H9 (cell line): Measurements from ENCODE around the gene SYNE4. TPM values are rescaled to one million over a fixed set of nuclear protein-coding genes. Genes with fewer than 3 reads are reported as not detected.

Experiments
- DNase-seq: peaks from one replicate; pipeline ENCODE4 v3.0.0-alpha.2; 2017
- H2AFZ ChIP-seq: one replicate; pipeline ENCODE4 v1.6.1; 2013; ENCODE audit warnings: mild to moderate bottlenecking, low read length, control low read depth, moderate library complexity
- H2AK5ac ChIP-seq: 2 replicates; pipeline ENCODE4 v1.6.1; 2013; ENCODE audit warnings: low read length, control low read depth, mixed read lengths; ENCODE audit not compliant: insufficient read length
- H2BK120ac ChIP-seq: one replicate; pipeline ENCODE4 v1.6.1; 2013; ENCODE audit warnings: low read depth, mild to moderate bottlenecking, low read length, control low read depth, inconsistent platforms; ENCODE audit not compliant: poor library complexity, severe bottlenecking
- H2BK12ac ChIP-seq: 2 replicates; pipeline ENCODE4 v1.6.1; 2013; ENCODE audit warnings: low read length, control low read depth, mixed read lengths, low read depth; ENCODE audit not compliant: insufficient read length
- H2BK15ac ChIP-seq: 2 replicates; pipeline ENCODE4 v1.6.1; 2013; ENCODE audit warnings: low read depth, low read length, control low read depth
- H2BK20ac ChIP-seq: one replicate; pipeline ENCODE4 v1.6.1; 2013; ENCODE audit warnings: low read depth, mild to moderate bottlenecking, low read length, control low read depth, inconsistent platforms; ENCODE audit not compliant: poor library complexity, severe bottlenecking
- H2BK5ac ChIP-seq: 2 replicates; pipeline ENCODE4 v1.6.1; 2013; ENCODE audit warnings: low read length, control low read depth, mixed read lengths; ENCODE audit not compliant: insufficient read length
- H3K14ac ChIP-seq: 2 replicates; pipeline ENCODE4 v1.6.1; 2013; ENCODE audit warnings: low read length, control low read depth; ENCODE audit not compliant: insufficient read depth
- H3K18ac ChIP-seq: 2 replicates; pipeline ENCODE4 v1.6.1; 2013; ENCODE audit warnings: low read depth, mild to moderate bottlenecking, mixed read lengths, low read length, control low read depth; ENCODE audit not compliant: insufficient read length
- H3K23ac ChIP-seq: 2 replicates; pipeline ENCODE4 v1.6.1; 2013; ENCODE audit warnings: low read length, control low read depth, mixed read lengths, low read depth; ENCODE audit not compliant: insufficient read length
- H3K23me2 ChIP-seq: 2 replicates; pipeline ENCODE4 v1.6.1; 2013; ENCODE audit warnings: low read depth, mild to moderate bottlenecking, mixed read lengths, low read length, control low read depth; ENCODE audit not compliant: insufficient read length, poor library complexity, severe bottlenecking
- H3K27ac ChIP-seq: 2 replicates; pipeline ENCODE4 v1.5.1; 2013; ENCODE audit warnings: low read length, control low read depth, mixed read lengths, low read depth; ENCODE audit not compliant: insufficient read length
- H3K27me3 ChIP-seq: 2 replicates; pipeline ENCODE4 v1.6.1; 2013; ENCODE audit warnings: low read length, control low read depth, inconsistent platforms; ENCODE audit not compliant: insufficient read depth
- H3K4ac ChIP-seq: 2 replicates; pipeline ENCODE4 v1.6.1; 2013; ENCODE audit warnings: low read depth, mild to moderate bottlenecking, control low read depth, inconsistent platforms, low read length, moderate library complexity
- H3K4me1 ChIP-seq: 2 replicates; pipeline ENCODE4 v1.6.1; 2013; ENCODE audit warnings: low read length, control low read depth, inconsistent platforms; ENCODE audit not compliant: insufficient read depth
- H3K4me2 ChIP-seq: 2 replicates; pipeline ENCODE4 v1.6.1; 2013; ENCODE audit warnings: low read length, control low read depth, mixed read lengths; ENCODE audit not compliant: insufficient read length, insufficient read depth
- H3K56ac ChIP-seq: 2 replicates; pipeline ENCODE4 v1.6.1; 2013; ENCODE audit warnings: low read depth, mild to moderate bottlenecking, mixed read lengths, low read length, control low read depth; ENCODE audit not compliant: insufficient read length
- H3K79me1 ChIP-seq: 2 replicates; pipeline ENCODE4 v1.6.1; 2013; ENCODE audit warnings: low read depth, mild to moderate bottlenecking, moderate library complexity, low read length, control low read depth, inconsistent platforms; ENCODE audit not compliant: insufficient read depth, poor library complexity, severe bottlenecking
- H3K79me2 ChIP-seq: 2 replicates; pipeline ENCODE4 v1.6.1; 2013; ENCODE audit warnings: low read length, control low read depth, inconsistent platforms; ENCODE audit not compliant: insufficient read depth
- H3K9ac ChIP-seq: 2 replicates; pipeline ENCODE4 v1.6.1; 2013; ENCODE audit warnings: low read length, control low read depth, mixed read lengths; ENCODE audit not compliant: insufficient read length; ENCODE audit errors: extremely low read depth
- H3K9me3 ChIP-seq: one replicate; pipeline ENCODE4 v1.6.1; 2013; ENCODE audit warnings: low read depth, low read length, inconsistent platforms; ENCODE audit not compliant: control insufficient read depth
- H3T11ph ChIP-seq: one replicate; pipeline ENCODE4 v1.6.1; 2013; ENCODE audit warnings: mild to moderate bottlenecking, low read length, control low read depth, inconsistent platforms
- H4K20me1 ChIP-seq: one replicate; pipeline ENCODE4 v1.6.1; 2013; ENCODE audit not compliant: control insufficient read depth, insufficient read length, insufficient read depth
- H4K5ac ChIP-seq: 2 replicates; pipeline ENCODE4 v1.6.1; 2013; ENCODE audit warnings: low read depth, mild to moderate bottlenecking, mixed read lengths, low read length, control low read depth; ENCODE audit not compliant: insufficient read length
- H4K8ac ChIP-seq: replicated peaks from 2 replicates; pipeline ENCODE4 v1.6.1; 2013; ENCODE audit warnings: low read length, control low read depth, mixed read lengths, low read depth; ENCODE audit not compliant: insufficient read length
- H4K91ac ChIP-seq: 2 replicates; pipeline ENCODE4 v1.6.1; 2013; ENCODE audit warnings: low read depth, mild to moderate bottlenecking, moderate library complexity, mixed read lengths, low read length, control low read depth; ENCODE audit not compliant: insufficient read length
- H3K27ac Mint-ChIP-seq, 3 experiments: 2 replicates in 2 of 3; 3 replicates in 1 of 3; pipeline ENCODE4 v1.8.0; 2020 to 2021; ENCODE audit warnings: mixed read lengths in 3 of 3, mild to moderate bottlenecking in 1 of 3, moderate library complexity in 1 of 3
- H3K27me3 Mint-ChIP-seq: 2 replicates; pipeline ENCODE4 v1.8.0; 2021; ENCODE audit warnings: low read depth, mild to moderate bottlenecking, moderate library complexity, mixed read lengths
- H3K36me3 Mint-ChIP-seq, 3 experiments: 2 replicates in 2 of 3; 3 replicates in 1 of 3; pipeline ENCODE4 v1.8.0; 2020 to 2021; ENCODE audit warnings: low read depth in 3 of 3, mixed read lengths in 3 of 3; ENCODE audit not compliant: insufficient read depth in 1 of 3
- H3K4me1 Mint-ChIP-seq, 2 experiments: 2 replicates each; pipeline ENCODE4 v1.8.0; 2020; ENCODE audit warnings: mixed read lengths in 2 of 2
- H3K4me3 Mint-ChIP-seq, 2 experiments: 2 replicates in 1 of 2; 3 replicates in 1 of 2; pipeline ENCODE4 v1.8.0; 2020 to 2021; ENCODE audit warnings: mild to moderate bottlenecking in 2 of 2, mixed read lengths in 2 of 2, moderate library complexity in 1 of 2
- H3K9me3 Mint-ChIP-seq, 2 experiments: 2 replicates in 1 of 2; 3 replicates in 1 of 2; pipeline ENCODE4 v1.8.0; 2020; ENCODE audit warnings: mild to moderate bottlenecking in 2 of 2, mixed read lengths in 2 of 2, moderate library complexity in 1 of 2
- WGBS: extraction: QIAGEN DNeasy Blood & Tissue Kit; methylation state at CpG from one replicate; pipeline ENCODE4 v1.1.7; 2013; ENCODE audit warnings: missing lambda C conversion rate, low lambda C conversion rate, mixed read lengths; ENCODE audit not compliant: insufficient read length; ENCODE audit errors: extremely low coverage; 5-methylcytosine and 5-hydroxymethylcytosine counted together
- total RNA-seq: library from RNA; stranded (reverse); gene quantifications from 2 replicates; pipeline ENCODE4 v1.2.1, GENCODE V29; 2021
- TF ChIP-seq, protein P1 (sequence below): fragments of 200-600 bp; sonication (generic); conservative IDR thresholded peaks from 3 replicates; pipeline ENCODE4 v1.8.0; 2021; ENCODE audit warnings: antibody characterized with exemption, mild to moderate bottlenecking

The SYNE4 gene
- total RNA-seq, 1 experiment from 2014 or later = 19.2 TPM

DNA sequence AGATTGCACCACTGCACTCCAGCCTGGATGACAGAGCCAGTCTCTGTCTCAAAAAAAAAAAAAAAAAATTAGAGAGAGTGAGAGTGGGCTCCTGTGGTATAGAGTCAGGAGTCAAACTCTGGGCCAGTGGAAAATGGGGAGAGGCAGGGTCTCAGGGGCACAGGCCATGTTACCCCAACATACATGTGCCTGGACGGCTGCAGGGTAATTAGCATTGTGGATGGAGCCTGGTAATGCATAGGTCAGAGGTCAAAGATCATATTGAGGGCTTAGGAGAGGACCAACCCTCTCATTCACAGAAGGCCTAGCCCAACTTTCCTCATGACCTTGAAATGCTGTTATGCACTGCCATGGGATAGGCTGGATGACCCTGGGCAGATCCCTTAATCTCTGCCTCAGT is 16.9 kb upstream of the SYNE4 start:
- WGBS = no CpG with 5 or more reads among the region's 1 CpG
- no peak overlapping the region for H2BK20ac ChIP-seq
- no peaks in the 10 kb centered on the region for H3K4me1 ChIP-seq
- H3K4ac ChIP-seq = no peak overlapping the region
- no peaks in the 10 kb centered on the region for H3K23me2 ChIP-seq
- peaks cover 11 to 51% (median 46%) of the 10 kb centered on the region in 3 experiments for H3K36me3 Mint-ChIP-seq
- H3K9me3 Mint-ChIP-seq = no peaks in the 10 kb centered on the region; a peak in 1 of 5 replicates
- H3K27me3 Mint-ChIP-seq = no peaks in the 10 kb centered on the region; the same call in 1 of the 2 replicates
- no peak overlapping the region for H3K56ac ChIP-seq
- no peak overlapping the region for H3K4me2 ChIP-seq
- no peak overlapping the region for H2BK12ac ChIP-seq
- H2BK5ac ChIP-seq = no peak overlapping the region
- H4K20me1 ChIP-seq = no peaks in the 10 kb centered on the region
- H3K18ac ChIP-seq = no peak overlapping the region
- H3K27ac Mint-ChIP-seq = no peak overlapping the region
- no peaks in the 10 kb centered on the region for H3K27me3 ChIP-seq
- no peak overlapping the region for H3K9ac ChIP-seq
- H2AK5ac ChIP-seq = no peak overlapping the region
- no peak overlapping the region for H3K14ac ChIP-seq
- H4K8ac ChIP-seq = no peak overlapping the region
- TF ChIP-seq, protein P1, sequence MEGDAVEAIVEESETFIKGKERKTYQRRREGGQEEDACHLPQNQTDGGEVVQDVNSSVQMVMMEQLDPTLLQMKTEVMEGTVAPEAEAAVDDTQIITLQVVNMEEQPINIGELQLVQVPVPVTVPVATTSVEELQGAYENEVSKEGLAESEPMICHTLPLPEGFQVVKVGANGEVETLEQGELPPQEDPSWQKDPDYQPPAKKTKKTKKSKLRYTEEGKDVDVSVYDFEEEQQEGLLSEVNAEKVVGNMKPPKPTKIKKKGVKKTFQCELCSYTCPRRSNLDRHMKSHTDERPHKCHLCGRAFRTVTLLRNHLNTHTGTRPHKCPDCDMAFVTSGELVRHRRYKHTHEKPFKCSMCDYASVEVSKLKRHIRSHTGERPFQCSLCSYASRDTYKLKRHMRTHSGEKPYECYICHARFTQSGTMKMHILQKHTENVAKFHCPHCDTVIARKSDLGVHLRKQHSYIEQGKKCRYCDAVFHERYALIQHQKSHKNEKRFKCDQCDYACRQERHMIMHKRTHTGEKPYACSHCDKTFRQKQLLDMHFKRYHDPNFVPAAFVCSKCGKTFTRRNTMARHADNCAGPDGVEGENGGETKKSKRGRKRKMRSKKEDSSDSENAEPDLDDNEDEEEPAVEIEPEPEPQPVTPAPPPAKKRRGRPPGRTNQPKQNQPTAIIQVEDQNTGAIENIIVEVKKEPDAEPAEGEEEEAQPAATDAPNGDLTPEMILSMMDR = no peak
- no peak overlapping the region for H4K5ac ChIP-seq
- H2AFZ ChIP-seq = no peak overlapping the region
- no peaks in the 10 kb centered on the region for H3K4me1 Mint-ChIP-seq
- H3K79me1 ChIP-seq = no peaks in the 10 kb centered on the region
- no peaks in the 10 kb centered on the region for H3K79me2 ChIP-seq
- no peak for DNase-seq
- H3K23ac ChIP-seq = no peak overlapping the region
- no peak overlapping the region for H3T11ph ChIP-seq
- H3K4me3 Mint-ChIP-seq = no peak overlapping the region; a peak in 1 of 5 replicates
- H2BK120ac ChIP-seq = no peak overlapping the region
- H3K27ac ChIP-seq = no peak overlapping the region
- H3K9me3 ChIP-seq = no peaks in the 10 kb centered on the region
- no peak overlapping the region for H2BK15ac ChIP-seq
- no peak overlapping the region for H4K91ac ChIP-seq
